Spleen (tissue), 7 donors: Measurements from ENCODE around the gene ZRSR2.

ENCODE experiments used
- CTCF ChIP-seq, 11 experiments: fragments of 200-600 bp in 7 of 11; fragments of 450-650 bp in 4 of 11; sonication (generic) in 4 of 11; IDR thresholded peaks in 8 of 11; conservative IDR thresholded peaks in 3 of 11; 1 replicate in 7 of 11; 2 replicates in 4 of 11; pipeline versions ENCODE4 v1.4.0 to v1.8.0; 2016 to 2021; ENCODE audit warnings: antibody characterized with exemption in 11 of 11, inconsistent platforms in 4 of 11, mild to moderate bottlenecking in 1 of 11
- POLR2A ChIP-seq, 3 donors: fragments of 450-650 bp; IDR thresholded peaks; one replicate each; pipeline ENCODE4 v1.5.1; 2017; ENCODE audit warnings: antibody characterized with exemption in 3 of 3, mild to moderate bottlenecking in 1 of 3
- donor health status: DM: no; HTN: no; CAD: no; lungs with moderate emphysema.
- donor health status: DM: no; HTN: no; CAD: no.
- donor health status: DM: no; HTN: no; CAD: no.

GRCh38 chrX:15856636-15857035 lies 66.4 kb downstream of the ZRSR2 start:
- TF ChIP-seq POLR2A (IDR thresholded peaks at IDR 0.05): no peak
- TF ChIP-seq CTCF (IDR thresholded peaks at IDR 0.05 in 8 of 11, conservative IDR thresholded peaks at IDR 0.05 in 3 of 11): no peak
